Mucosa of descending colon (tissue), 3 donors: ENCODE measurements around the gene NT5DC1. TPM values are rescaled to one million over a fixed set of nuclear protein-coding genes. Genes with fewer than 3 reads are reported as not detected.

Experiments used
- ATAC-seq: fragments of 200-7000 bp; cut with Tn5 transposase; one replicate; pipeline ENCODE4 v1.9.1; 2020; ENCODE audit warnings: mild to moderate bottlenecking, moderate library complexity
- DNase-seq, 3 donors: peaks; one replicate each; pipeline ENCODE4 v3.0.0-alpha.2; 2020
- H3K36me3 ChIP-seq: fragments of 200-600 bp; one replicate; pipeline ENCODE4 v1.8.0; 2021; ENCODE audit warnings: low read depth, mild to moderate bottlenecking
- H3K4me1 ChIP-seq: fragments of 200-600 bp; one replicate; pipeline ENCODE4 v1.8.0; 2021; ENCODE audit warnings: low read depth, mild to moderate bottlenecking
- H3K4me3 ChIP-seq: fragments of 200-600 bp; one replicate; pipeline ENCODE4 v1.8.0; 2021; ENCODE audit warnings: mild to moderate bottlenecking
- H3K9me3 ChIP-seq: fragments of 200-600 bp; one replicate; pipeline ENCODE4 v1.8.0; 2021; ENCODE audit warnings: mild to moderate bottlenecking
- CTCF ChIP-seq: fragments of 200-600 bp; IDR thresholded peaks from one replicate; pipeline ENCODE4 v1.8.0; 2022; ENCODE audit warnings: antibody characterized with exemption, mild to moderate bottlenecking
- intact Hi-C, 2 donors: fragments of 100-400 bp; cut with DNase I in 1 of 2; cut with micrococcal nuclease in 1 of 2; formaldehyde crosslinking; loops; one replicate each; pipeline versions ENCODE4 v1.11.0 to v1.11.1; 2022; cut with DNase I, micrococcal nuclease
- total RNA-seq, 3 donors: library from RNA; stranded (reverse); fragmentation: NEBNext Ultra II Directional in 2 of 3; extraction: Animal tissue kit (Norgen Biotek cat#: 25700) in 2 of 3; gene quantifications; one replicate each; pipeline versions ENCODE4 v1.2.1 to v1.2.4, GENCODE V29; 2021 to 2023
- donor health status: DM: no; HTN: no; CAD: no; lungs with moderate emphysema.
- donor health status: DM: no; HTN: no; CAD: no.
- donor health status: DM: no; HTN: yes; CAD: no.

Gene NT5DC1
- total RNA-seq, 3 donors from 2014 or later: 32.6 to 49.6 (median 43.2) TPM

DNA sequence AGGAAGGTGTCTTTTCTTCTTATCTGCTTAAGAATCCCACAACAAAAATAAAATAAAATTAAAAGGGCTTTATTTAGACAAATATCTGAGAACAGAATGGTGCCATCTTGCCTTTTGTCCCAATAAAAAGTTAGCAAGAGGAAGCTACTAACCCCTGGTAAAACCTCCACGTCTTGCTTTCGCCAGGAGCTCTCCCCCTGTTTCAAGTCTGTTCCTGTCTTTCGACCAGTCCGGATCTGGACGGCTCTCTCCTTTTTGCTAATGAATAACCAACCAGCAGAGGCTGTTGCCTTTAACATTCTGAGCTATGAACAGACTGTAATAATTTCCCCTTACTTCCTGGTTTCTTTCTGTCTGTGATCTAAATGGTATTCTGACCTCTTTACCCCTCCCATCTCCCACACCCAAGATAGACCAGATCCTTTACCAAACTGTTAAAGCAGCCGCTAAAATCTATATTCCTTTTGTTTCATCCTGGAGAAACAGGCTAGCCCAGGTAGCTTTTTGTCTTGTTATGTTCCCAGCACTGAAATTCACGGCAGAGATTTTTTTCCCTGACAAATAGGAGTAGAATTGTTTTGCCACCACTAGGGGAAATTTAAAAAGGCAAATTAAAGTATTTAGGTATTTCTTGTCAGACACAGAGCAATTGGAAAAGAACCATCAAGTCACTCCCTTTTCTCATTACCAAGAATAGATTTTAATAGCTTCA lies 39.9 kb upstream of the NT5DC1 start, which contains the start of gene FRK:
FRK (minus strand) TSS at position 320 of the 712 bp plus-strand sequence. CDS start 580 bp downstream, outside the sequence.
- DNase-seq (peak in 2 of 3 donors; percentile 60 to 80), ATAC-seq (peak; percentile 91)
- intact Hi-C loops: loop anchor here in 1 of 2 donors (5.0 kb wide), 1 partner anchor 48 kb away; no protein-coding TSS in a partner anchor
- TF ChIP-seq CTCF: no peak
- Histone ChIP-seq H3K36me3 (no peaks in the 10 kb centered on the region), H3K9me3 (no peaks in the 10 kb centered on the region), H3K4me1 (no peaks in the 10 kb centered on the region), H3K4me3 (peak within 1 kb of the TSS; percentile 18)

GRCh38 chr6:116062496-116062895 lies 38.2 kb upstream of the NT5DC1 start:
- no peaks in the 10 kb centered on the region for H3K36me3 ChIP-seq
- ATAC-seq (no peak), DNase-seq (no peak)
- no peak overlapping the region for H3K4me3 ChIP-seq
- intact Hi-C loops: loop anchor here in 1 of 2 donors (5.0 kb wide), 1 partner anchor 50 kb away; no protein-coding TSS in a partner anchor
- no peak for TF ChIP-seq CTCF
- H3K9me3 ChIP-seq: no peaks in the 10 kb centered on the region
- no peaks in the 10 kb centered on the region for H3K4me1 ChIP-seq

DNA sequence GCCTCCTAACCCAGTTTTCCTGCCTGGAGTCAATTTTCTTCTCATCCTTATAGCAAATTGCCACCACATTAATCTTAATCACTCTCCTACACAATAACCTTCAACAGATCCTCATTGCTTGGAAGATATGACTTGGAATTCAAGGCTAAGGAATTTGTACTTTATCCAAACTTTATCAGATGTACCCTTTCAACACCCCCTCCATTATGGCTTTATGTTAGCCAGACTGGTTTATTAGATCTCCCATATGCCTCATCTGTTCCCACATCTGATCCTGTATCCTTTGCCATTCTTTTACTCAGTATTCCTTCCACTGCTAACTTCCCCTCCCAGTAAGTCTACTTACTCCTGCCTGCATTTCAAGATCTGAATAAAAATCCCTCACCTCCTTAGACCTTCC lies 36.0 kb upstream of the NT5DC1 start:
- ATAC-seq (no peak), DNase-seq (no peak)
- intact Hi-C loops: loop anchor here in 1 of 2 donors (5.0 kb wide), 1 partner anchor 52 kb away; no protein-coding TSS in a partner anchor
- Histone ChIP-seq H3K4me3 (no peak overlapping the region), H3K9me3 (no peaks in the 10 kb centered on the region), H3K36me3 (no peaks in the 10 kb centered on the region), H3K4me1 (no peaks in the 10 kb centered on the region)
- no peak for TF ChIP-seq CTCF

- intact Hi-C loops: no loop called here
- Histone ChIP-seq H3K36me3 (no peaks in the 10 kb centered on the region), H3K4me3 (no peak overlapping the region), H3K9me3 (no peaks in the 10 kb centered on the region), H3K4me1 (no peaks in the 10 kb centered on the region)
- TF ChIP-seq CTCF: no peak
- DNase-seq (no peak), ATAC-seq (no peak)
Observed at GRCh38 chr6:116066789-116067188, 33.9 kb upstream of the NT5DC1 start.

GRCh38 chr6:116070101-116070500 lies 30.6 kb upstream of the NT5DC1 start:
- no peak for DNase-seq
- ATAC-seq: no peak
- Histone ChIP-seq H3K4me1 (no peaks in the 10 kb centered on the region), H3K4me3 (no peak overlapping the region), H3K9me3 (no peaks in the 10 kb centered on the region), H3K36me3 (no peaks in the 10 kb centered on the region)
- TF ChIP-seq CTCF: no peak
- intact Hi-C loops: no loop called here
